HCT116 (cell line): Measurements from ENCODE around the gene WDR59. TPM values are rescaled to one million over a fixed set of nuclear protein-coding genes. Genes with fewer than 3 reads are reported as not detected.

Experiments
- ATAC-seq: fragments of 200-7000 bp; cut with Tn5 transposase; 2 replicates; pipeline ENCODE4 v1.9.1; 2020; ENCODE audit warnings: mild to moderate bottlenecking, moderate library complexity
- BruUV-seq: library from RNA; stranded (reverse); fragments of 400-500 nt; replicated peaks from 2 replicates; lab custom pipeline; 2021; lab: Mats Ljungman, UMichigan
- CTCF ChIA-PET: fragments of 300-600 bp; sonication (Branson Sonifier 250); formaldehyde crosslinking; loops from one replicate; lab custom pipeline; 2021; ENCODE audit warnings: antibody characterized with exemption; lab: Charles Lee
- POLR2A ChIA-PET: fragments of 300-600, 350-600 bp; sonication (Branson Sonifier 250); formaldehyde crosslinking; loops from one replicate; lab custom pipeline; 2021; ENCODE audit warnings: antibody characterized with exemption; lab: Charles Lee
- RAD21 ChIA-PET, 2 experiments: fragments of 300-600 bp; sonication (Branson Sonifier 250); formaldehyde crosslinking; loops; one replicate each; lab custom pipeline; 2023; ENCODE audit warnings: low total read pairs in 2 of 2; ENCODE audit not compliant: uncharacterized antibody in 2 of 2, unreplicated experiment in 2 of 2, low non-redundant PET in 1 of 2; lab: Charles Lee
- DNase-seq: peaks from one replicate; pipeline ENCODE4 v3.0.0-alpha.2; 2010; ENCODE audit warnings: low read depth, low spot score
- H2AFZ ChIP-seq: fragments of 200-600 bp; shearing (Covaris generic), sonication (generic); 2 replicates; pipeline ENCODE4 v1.6.1; 2017; ENCODE audit warnings: low read depth, mixed run types, mixed read lengths, antibody characterized with exemption, low read length; ENCODE audit not compliant: poor library complexity, severe bottlenecking
- H3K27ac ChIP-seq: 2 replicates; pipeline ENCODE4 v1.5.1; 2012; ENCODE audit warnings: low read depth, low read length
- H3K27me3 ChIP-seq: fragments of 200-600 bp; sonication (generic); 2 replicates; pipeline ENCODE4 v1.6.1; 2016; ENCODE audit warnings: mixed run types, low read length, mixed read lengths; ENCODE audit not compliant: insufficient read depth
- H3K36me3 ChIP-seq, 2 experiments: fragments of 200-500 bp in 1 of 2; fragments of 200-600 bp in 1 of 2; sonication (Bioruptor generic) in 1 of 2; sonication (generic) in 1 of 2; 2 replicates each; pipeline versions ENCODE4 v1.5.1 to v1.6.1; 2014 to 2016; ENCODE audit warnings: low read length in 2 of 2, inconsistent platforms in 1 of 2, mixed read lengths in 1 of 2, mixed run types in 1 of 2; ENCODE audit not compliant: insufficient read depth in 2 of 2, control insufficient read depth in 1 of 2
- H3K4me1 ChIP-seq, 2 experiments: fragments of 200-600 bp in 1 of 2; sonication (generic) in 1 of 2; 2 replicates each; pipeline versions ENCODE4 v1.5.1 to v1.6.1; 2012 to 2017; ENCODE audit warnings: low read length in 2 of 2, inconsistent platforms in 1 of 2, mild to moderate bottlenecking in 1 of 2, mixed read lengths in 1 of 2, mixed run types in 1 of 2, moderate library complexity in 1 of 2; ENCODE audit not compliant: insufficient read depth in 2 of 2, control insufficient read depth in 1 of 2
- H3K4me2 ChIP-seq: fragments of 200-600 bp; sonication (generic); 2 replicates; pipeline ENCODE4 v1.6.1; 2017; ENCODE audit warnings: mixed run types, low read length, mixed read lengths
- H3K4me3 ChIP-seq, 2 experiments: fragments of 200-600 bp in 1 of 2; sonication (generic) in 1 of 2; replicated peaks in 1 of 2; 2 replicates each; pipeline ENCODE4 v1.5.1; 2011 to 2016; ENCODE audit warnings: low read length in 2 of 2, control low read depth in 1 of 2, low read depth in 1 of 2, mild to moderate bottlenecking in 1 of 2, mixed read lengths in 1 of 2, mixed run types in 1 of 2
- H3K79me2 ChIP-seq: fragments of 200-600 bp; sonication (generic); 2 replicates; pipeline ENCODE4 v1.6.1; 2017; ENCODE audit warnings: mild to moderate bottlenecking, mixed run types, low read length, moderate library complexity, mixed read lengths; ENCODE audit not compliant: insufficient read depth
- H3K9ac ChIP-seq: fragments of 200-600 bp; sonication (generic); 2 replicates; pipeline ENCODE4 v1.6.1; 2016; ENCODE audit warnings: low read length, mixed read lengths
- H3K9me2 ChIP-seq: fragments of 200-600 bp; sonication (generic), shearing (Covaris generic); 2 replicates; pipeline ENCODE4 v1.6.1; 2017; ENCODE audit warnings: mixed run types, mild to moderate bottlenecking, moderate library complexity; ENCODE audit not compliant: insufficient read depth
- H3K9me3 ChIP-seq, 2 experiments: fragments of 200-500 bp in 1 of 2; fragments of 200-600 bp in 1 of 2; sonication (Bioruptor generic) in 1 of 2; sonication (generic) in 1 of 2; 2 replicates each; pipeline ENCODE4 v1.6.1; 2014 to 2017; ENCODE audit warnings: low read length in 2 of 2, mixed read lengths in 2 of 2, inconsistent platforms in 1 of 2, low read depth in 1 of 2, mild to moderate bottlenecking in 1 of 2, mixed run types in 1 of 2, moderate library complexity in 1 of 2; ENCODE audit not compliant: control insufficient read depth in 1 of 2, insufficient read depth in 1 of 2
- H4K20me1 ChIP-seq: fragments of 200-600 bp; sonication (generic), shearing (Covaris generic); 2 replicates; pipeline ENCODE4 v1.6.1; 2017; ENCODE audit warnings: mixed run types, mild to moderate bottlenecking, moderate library complexity; ENCODE audit not compliant: insufficient read depth
- CBX3 ChIP-seq: IDR thresholded peaks from 2 replicates; pipeline ENCODE4 v1.6.1; 2012; ENCODE audit warnings: low read depth
- CEBPB ChIP-seq: IDR thresholded peaks from 2 replicates; pipeline ENCODE4 v1.6.1; 2012; ENCODE audit warnings: low read depth
- EGR1 ChIP-seq: IDR thresholded peaks from 2 replicates; pipeline ENCODE4 v1.6.1; 2012; ENCODE audit warnings: low read depth
- ELF1 ChIP-seq: IDR thresholded peaks from 2 replicates; pipeline ENCODE4 v1.6.1; 2012; ENCODE audit warnings: low read depth, borderline replicate concordance
- EZH2 ChIP-seq: fragments of 200-600 bp; sonication (generic); IDR thresholded peaks from 2 replicates; pipeline ENCODE4 v1.6.1; 2017; ENCODE audit warnings: antibody characterized with exemption, mixed run types
- EZH2phosphoT487 ChIP-seq: fragments of 200-600 bp; IDR thresholded peaks from 2 replicates; pipeline ENCODE4 v1.6.1; 2018; ENCODE audit warnings: antibody characterized with exemption, borderline replicate concordance
- JUND ChIP-seq: IDR thresholded peaks from 2 replicates; pipeline ENCODE4 v1.6.1; 2012
- POLR2AphosphoS5 ChIP-seq: IDR thresholded peaks from 2 replicates; pipeline ENCODE4 v1.6.1; 2011; ENCODE audit warnings: mild to moderate bottlenecking, low read depth, low read length, moderate library complexity
- RAD21 ChIP-seq: IDR thresholded peaks from 2 replicates; pipeline ENCODE4 v1.6.1; 2012; ENCODE audit warnings: low read depth, mild to moderate bottlenecking
- SP1 ChIP-seq: IDR thresholded peaks from 2 replicates; pipeline ENCODE4 v1.6.1; 2012; ENCODE audit warnings: low read depth
- ZFX ChIP-seq: fragments of 450-650 bp; IDR thresholded peaks from 2 replicates; pipeline ENCODE4 v1.6.1; 2017
- intact Hi-C: fragments of 100-400 bp; cut with micrococcal nuclease; formaldehyde crosslinking; loops from 2 replicates; pipeline ENCODE4 v1.10.0; 2022
- total RNA-seq: library from RNA; stranded (reverse); gene quantifications from one replicate; pipeline ENCODE4 v1.2.1, GENCODE V29; 2021; ENCODE audit not compliant: unreplicated experiment
- TF ChIP-seq, protein P1 (sequence below), 3 experiments: fragments of 200-600 bp in 1 of 3; sonication (generic) in 1 of 3; IDR thresholded peaks in 2 of 3; conservative IDR thresholded peaks in 1 of 3; 2 replicates each; pipeline ENCODE4 v1.5.1; 2012 to 2017; ENCODE audit warnings: low read depth in 2 of 3, low read length in 2 of 3, antibody characterized with exemption in 1 of 3, borderline replicate concordance in 1 of 3, control low read depth in 1 of 3, mild to moderate bottlenecking in 1 of 3, mixed read lengths in 1 of 3, mixed run types in 1 of 3, moderate library complexity in 1 of 3; ENCODE audit not compliant: insufficient read depth in 1 of 3
- TF ChIP-seq, protein P2 (sequence below): IDR thresholded peaks from 2 replicates; pipeline ENCODE4 v1.6.1; 2012
- TF ChIP-seq, protein P3 (sequence below): IDR thresholded peaks from 2 replicates; pipeline ENCODE4 v1.6.1; 2011; ENCODE audit warnings: mild to moderate bottlenecking, low read length, moderate library complexity; ENCODE audit not compliant: insufficient replicate concordance; ENCODE audit errors: extremely low read depth
- TF ChIP-seq, protein P4 (sequence below): IDR thresholded peaks from 2 replicates; pipeline ENCODE4 v1.6.1; 2012

Gene WDR59
- total RNA-seq, 1 experiment from 2014 or later: 96.9 TPM

DNA sequence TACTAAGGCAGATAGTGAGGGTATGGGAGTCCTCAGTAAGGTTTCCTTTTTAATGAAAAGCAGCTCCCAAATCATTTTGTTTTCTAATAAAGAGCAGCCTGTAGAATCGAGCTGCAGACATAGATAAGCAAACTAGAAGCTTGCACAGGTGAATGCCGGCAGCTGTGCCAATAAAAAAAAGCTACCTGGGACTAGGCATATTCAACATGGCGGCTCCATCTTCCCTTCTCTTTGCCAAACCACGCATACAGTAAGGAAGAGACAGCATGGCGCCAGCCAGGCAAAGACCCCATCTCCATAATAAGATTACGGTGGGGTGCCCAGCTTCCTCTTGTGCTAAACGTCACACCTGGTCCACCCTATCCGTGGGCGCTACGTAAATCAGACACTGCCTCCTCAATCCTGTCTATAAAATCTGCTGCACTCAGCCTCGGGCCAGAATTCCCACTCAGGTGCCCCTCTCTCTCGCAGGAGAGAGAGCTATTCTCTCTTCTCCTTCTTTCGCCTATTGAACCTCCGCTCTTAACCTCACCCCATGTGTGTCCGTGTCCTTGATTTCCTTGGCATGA lies 117.6 kb downstream of the WDR59 start (continued):
- TF ChIP-seq EZH2 (no peak), POLR2AphosphoS5 (no peak), EZH2phosphoT487 (no peak), CBX3 (no peak), SP1 (no peak), JUND (no peak)
- TF ChIP-seq, protein P1, sequence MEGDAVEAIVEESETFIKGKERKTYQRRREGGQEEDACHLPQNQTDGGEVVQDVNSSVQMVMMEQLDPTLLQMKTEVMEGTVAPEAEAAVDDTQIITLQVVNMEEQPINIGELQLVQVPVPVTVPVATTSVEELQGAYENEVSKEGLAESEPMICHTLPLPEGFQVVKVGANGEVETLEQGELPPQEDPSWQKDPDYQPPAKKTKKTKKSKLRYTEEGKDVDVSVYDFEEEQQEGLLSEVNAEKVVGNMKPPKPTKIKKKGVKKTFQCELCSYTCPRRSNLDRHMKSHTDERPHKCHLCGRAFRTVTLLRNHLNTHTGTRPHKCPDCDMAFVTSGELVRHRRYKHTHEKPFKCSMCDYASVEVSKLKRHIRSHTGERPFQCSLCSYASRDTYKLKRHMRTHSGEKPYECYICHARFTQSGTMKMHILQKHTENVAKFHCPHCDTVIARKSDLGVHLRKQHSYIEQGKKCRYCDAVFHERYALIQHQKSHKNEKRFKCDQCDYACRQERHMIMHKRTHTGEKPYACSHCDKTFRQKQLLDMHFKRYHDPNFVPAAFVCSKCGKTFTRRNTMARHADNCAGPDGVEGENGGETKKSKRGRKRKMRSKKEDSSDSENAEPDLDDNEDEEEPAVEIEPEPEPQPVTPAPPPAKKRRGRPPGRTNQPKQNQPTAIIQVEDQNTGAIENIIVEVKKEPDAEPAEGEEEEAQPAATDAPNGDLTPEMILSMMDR (IDR thresholded peaks at IDR 0.05 in 2 of 3, conservative IDR thresholded peaks at IDR 0.05 in 1 of 3; ENCODE audit: borderline replicate concordance in 1 of 3, insufficient read depth in 1 of 3, low read depth in 2 of 3, low read length in 2 of 3): no peak

DNA sequence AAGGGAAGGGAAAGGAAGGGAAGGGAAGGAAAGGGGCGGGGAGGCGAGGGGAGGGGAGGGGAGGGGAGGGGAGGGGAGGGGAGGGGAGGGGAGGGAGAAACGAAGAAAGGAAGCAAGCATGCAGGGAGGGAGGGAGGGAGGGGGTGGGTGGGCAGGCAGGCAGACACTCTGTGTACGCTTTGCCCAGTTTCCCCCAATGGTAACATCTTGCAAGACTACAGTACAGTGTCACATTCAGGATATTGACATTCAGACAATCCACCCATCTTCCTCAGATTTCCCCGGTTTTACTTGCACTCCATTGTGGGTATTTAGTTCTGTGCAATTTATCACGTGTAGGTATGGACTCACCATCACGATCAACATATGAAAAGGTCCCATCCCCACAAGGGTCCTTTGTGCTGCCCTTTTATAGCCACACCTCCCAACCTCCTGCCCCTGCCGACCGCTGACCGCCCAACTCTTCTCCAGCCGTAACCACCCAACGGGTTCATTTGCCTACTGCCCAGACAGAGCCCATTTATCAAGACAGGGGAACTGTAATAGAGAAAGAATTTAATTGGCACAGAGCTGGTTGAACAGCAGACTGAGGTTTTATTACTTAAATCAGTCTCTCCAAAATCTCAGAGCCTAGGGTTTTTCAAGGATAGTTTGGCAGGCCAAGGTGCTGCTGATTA lies 118.9 kb downstream of the WDR59 start:
- no peak for DNase-seq
- intact Hi-C loops: no loop called here
- no peak for TF ChIP-seq RAD21
- TF ChIP-seq JUND: no peak
- TF ChIP-seq CEBPB: no peak
- TF ChIP-seq EGR1: no peak
- TF ChIP-seq, protein P2, sequence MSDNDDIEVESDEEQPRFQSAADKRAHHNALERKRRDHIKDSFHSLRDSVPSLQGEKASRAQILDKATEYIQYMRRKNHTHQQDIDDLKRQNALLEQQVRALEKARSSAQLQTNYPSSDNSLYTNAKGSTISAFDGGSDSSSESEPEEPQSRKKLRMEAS: no peak
- no peak for TF ChIP-seq POLR2AphosphoS5
- TF ChIP-seq, protein P3, sequence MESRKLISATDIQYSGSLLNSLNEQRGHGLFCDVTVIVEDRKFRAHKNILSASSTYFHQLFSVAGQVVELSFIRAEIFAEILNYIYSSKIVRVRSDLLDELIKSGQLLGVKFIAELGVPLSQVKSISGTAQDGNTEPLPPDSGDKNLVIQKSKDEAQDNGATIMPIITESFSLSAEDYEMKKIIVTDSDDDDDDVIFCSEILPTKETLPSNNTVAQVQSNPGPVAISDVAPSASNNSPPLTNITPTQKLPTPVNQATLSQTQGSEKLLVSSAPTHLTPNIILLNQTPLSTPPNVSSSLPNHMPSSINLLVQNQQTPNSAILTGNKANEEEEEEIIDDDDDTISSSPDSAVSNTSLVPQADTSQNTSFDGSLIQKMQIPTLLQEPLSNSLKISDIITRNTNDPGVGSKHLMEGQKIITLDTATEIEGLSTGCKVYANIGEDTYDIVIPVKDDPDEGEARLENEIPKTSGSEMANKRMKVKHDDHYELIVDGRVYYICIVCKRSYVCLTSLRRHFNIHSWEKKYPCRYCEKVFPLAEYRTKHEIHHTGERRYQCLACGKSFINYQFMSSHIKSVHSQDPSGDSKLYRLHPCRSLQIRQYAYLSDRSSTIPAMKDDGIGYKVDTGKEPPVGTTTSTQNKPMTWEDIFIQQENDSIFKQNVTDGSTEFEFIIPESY: no peak
- no peak for TF ChIP-seq ZFX
- TF ChIP-seq ELF1: no peak
- TF ChIP-seq, protein P4, sequence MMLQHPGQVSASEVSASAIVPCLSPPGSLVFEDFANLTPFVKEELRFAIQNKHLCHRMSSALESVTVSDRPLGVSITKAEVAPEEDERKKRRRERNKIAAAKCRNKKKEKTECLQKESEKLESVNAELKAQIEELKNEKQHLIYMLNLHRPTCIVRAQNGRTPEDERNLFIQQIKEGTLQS: no peak
- no peak overlapping the region for H3K4me3 ChIP-seq
- H3K79me2 ChIP-seq: no peaks in the 10 kb centered on the region
- RAD21 ChIA-PET: no interaction called here
- no TSS peak for BruUV-seq
- CTCF ChIA-PET: no interaction called here
- no peak overlapping the region for H2AFZ ChIP-seq
- peaks cover 11 to 25% of the 10 kb centered on the region in 2 experiments for H3K4me1 ChIP-seq
- H3K9ac ChIP-seq: no peak overlapping the region
- H3K9me2 ChIP-seq: no peaks in the 10 kb centered on the region
- no peak overlapping the region for H3K4me2 ChIP-seq
- no peak for ATAC-seq
- H3K27me3 ChIP-seq: no peaks in the 10 kb centered on the region
- H4K20me1 ChIP-seq: no peaks in the 10 kb centered on the region
- H3K27ac ChIP-seq: no peak overlapping the region
- POLR2A ChIA-PET: interaction anchor here (0.6 kb wide), 1 partner anchor 83 kb away, joined by 3 read pairs; no protein-coding TSS in a partner anchor
- H3K36me3 ChIP-seq: no peaks in the 10 kb centered on the region
- no peaks in the 10 kb centered on the region for H3K9me3 ChIP-seq
